ENCODE data around the gene PSMD1.

DNA sequence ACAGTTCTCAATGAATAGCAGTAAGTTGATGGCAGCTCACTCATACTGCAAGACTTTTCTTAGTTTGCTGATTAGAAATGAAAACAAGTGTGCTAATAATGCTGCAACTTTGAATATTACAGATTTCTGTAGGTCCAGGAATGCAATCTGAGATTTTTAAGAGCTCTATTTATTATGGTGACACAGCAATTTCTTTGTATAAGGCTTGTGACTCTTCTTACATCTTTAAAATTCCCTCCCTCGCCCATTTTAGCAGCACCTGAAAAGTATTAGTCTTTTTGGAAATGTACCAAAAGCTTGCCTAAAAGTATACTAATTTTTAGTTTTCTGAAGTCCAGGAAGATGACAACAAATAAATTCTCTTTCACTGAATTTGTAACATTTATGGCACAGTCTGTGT, 72.5 kb downstream of the PSMD1 start:
- TF ChIP-seq, protein P1, sequence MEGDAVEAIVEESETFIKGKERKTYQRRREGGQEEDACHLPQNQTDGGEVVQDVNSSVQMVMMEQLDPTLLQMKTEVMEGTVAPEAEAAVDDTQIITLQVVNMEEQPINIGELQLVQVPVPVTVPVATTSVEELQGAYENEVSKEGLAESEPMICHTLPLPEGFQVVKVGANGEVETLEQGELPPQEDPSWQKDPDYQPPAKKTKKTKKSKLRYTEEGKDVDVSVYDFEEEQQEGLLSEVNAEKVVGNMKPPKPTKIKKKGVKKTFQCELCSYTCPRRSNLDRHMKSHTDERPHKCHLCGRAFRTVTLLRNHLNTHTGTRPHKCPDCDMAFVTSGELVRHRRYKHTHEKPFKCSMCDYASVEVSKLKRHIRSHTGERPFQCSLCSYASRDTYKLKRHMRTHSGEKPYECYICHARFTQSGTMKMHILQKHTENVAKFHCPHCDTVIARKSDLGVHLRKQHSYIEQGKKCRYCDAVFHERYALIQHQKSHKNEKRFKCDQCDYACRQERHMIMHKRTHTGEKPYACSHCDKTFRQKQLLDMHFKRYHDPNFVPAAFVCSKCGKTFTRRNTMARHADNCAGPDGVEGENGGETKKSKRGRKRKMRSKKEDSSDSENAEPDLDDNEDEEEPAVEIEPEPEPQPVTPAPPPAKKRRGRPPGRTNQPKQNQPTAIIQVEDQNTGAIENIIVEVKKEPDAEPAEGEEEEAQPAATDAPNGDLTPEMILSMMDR (IDR thresholded peaks at IDR 0.05; ENCODE audit: low read depth, low read length), result no peak
- no peak for TF ChIP-seq EZH2phosphoT487 (IDR thresholded peaks at IDR 0.05; ENCODE audit: low read depth)

Measured in OCI-LY3 (cell line).